BE2C (cell line): ENCODE data around the gene RTF2.

ENCODE experiments used
- DNase-seq: peaks from one replicate; pipeline ENCODE4 v3.0.0-alpha.2; 2020
- H3K27me3 ChIP-seq: fragments of 250-450 bp; sonication (Bioruptor Pico); 2 replicates; pipeline ENCODE4 v1.5.1; 2020; ENCODE audit warnings: mild to moderate bottlenecking
- H3K36me3 ChIP-seq: fragments of 250-450 bp; sonication (Bioruptor Pico); 2 replicates; pipeline ENCODE4 v1.5.1; 2020; ENCODE audit warnings: mild to moderate bottlenecking
- H3K4me1 ChIP-seq: fragments of 250-450 bp; sonication (Bioruptor Pico); 2 replicates; pipeline ENCODE4 v1.5.1; 2020
- H3K4me3 ChIP-seq: 2 replicates; pipeline ENCODE4 v1.5.1; 2011; ENCODE audit warnings: low read depth, low read length
- H3K9me3 ChIP-seq: fragments of 250-450 bp; sonication (Bioruptor Pico); 2 replicates; pipeline ENCODE4 v1.5.1; 2020
- TF ChIP-seq, protein P1 (sequence below): IDR thresholded peaks from 2 replicates; pipeline ENCODE4 v1.5.1; 2012; ENCODE audit warnings: mild to moderate bottlenecking, low read depth, low read length

The RTF2 gene

DNA sequence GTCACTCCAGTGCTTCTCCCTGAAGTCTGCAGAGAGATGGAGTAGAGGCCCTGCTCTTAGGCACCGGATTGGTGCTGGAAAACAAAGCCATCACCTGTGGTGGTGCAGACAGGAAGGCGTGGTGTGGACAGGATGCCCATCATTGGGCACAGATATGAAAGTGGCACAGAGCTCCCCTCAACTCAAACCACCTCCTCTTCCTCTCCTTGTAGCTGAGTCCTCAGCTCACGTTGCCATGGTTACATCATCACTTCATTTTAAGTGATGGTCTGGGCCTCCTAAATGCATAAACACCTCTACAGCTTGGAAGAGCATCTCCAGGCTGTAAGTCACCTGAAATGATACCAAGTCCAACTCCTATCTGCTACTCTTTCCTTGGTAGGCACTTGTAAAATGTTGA is 8.0 kb upstream of the RTF2 start:
- TF ChIP-seq, protein P1, sequence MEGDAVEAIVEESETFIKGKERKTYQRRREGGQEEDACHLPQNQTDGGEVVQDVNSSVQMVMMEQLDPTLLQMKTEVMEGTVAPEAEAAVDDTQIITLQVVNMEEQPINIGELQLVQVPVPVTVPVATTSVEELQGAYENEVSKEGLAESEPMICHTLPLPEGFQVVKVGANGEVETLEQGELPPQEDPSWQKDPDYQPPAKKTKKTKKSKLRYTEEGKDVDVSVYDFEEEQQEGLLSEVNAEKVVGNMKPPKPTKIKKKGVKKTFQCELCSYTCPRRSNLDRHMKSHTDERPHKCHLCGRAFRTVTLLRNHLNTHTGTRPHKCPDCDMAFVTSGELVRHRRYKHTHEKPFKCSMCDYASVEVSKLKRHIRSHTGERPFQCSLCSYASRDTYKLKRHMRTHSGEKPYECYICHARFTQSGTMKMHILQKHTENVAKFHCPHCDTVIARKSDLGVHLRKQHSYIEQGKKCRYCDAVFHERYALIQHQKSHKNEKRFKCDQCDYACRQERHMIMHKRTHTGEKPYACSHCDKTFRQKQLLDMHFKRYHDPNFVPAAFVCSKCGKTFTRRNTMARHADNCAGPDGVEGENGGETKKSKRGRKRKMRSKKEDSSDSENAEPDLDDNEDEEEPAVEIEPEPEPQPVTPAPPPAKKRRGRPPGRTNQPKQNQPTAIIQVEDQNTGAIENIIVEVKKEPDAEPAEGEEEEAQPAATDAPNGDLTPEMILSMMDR, result no peak
- Histone ChIP-seq H3K9me3 (no peaks in the 10 kb centered on the region), H3K4me1 (no peaks in the 10 kb centered on the region), H3K36me3 (no peaks in the 10 kb centered on the region), H3K27me3 (peaks cover 9% of the 10 kb centered on the region), H3K4me3 (no peak overlapping the region)
- no peak for DNase-seq

DNA sequence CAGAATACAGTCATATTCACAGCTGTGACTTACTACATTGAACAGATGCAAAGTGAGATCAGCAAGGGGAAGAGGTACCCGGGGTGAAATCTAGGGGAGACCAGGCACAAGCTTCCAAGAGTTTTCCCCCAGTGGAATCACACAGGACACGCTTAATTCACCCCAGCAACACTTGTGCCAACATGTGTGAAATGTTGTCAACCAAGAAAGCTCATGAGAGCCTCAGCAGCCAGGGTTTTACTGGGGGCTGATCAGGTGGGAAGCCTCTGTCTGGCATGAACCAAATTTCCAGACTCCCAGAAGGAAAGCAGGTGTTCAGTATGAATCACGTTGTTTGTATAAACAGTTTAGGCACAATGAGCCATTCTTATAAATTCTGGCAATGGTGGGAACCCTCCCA is 6.9 kb upstream of the RTF2 start:
- Histone ChIP-seq H3K27me3 (peaks cover 9% of the 10 kb centered on the region), H3K36me3 (no peaks in the 10 kb centered on the region), H3K9me3 (no peaks in the 10 kb centered on the region), H3K4me3 (no peak overlapping the region), H3K4me1 (no peaks in the 10 kb centered on the region)
- DNase-seq, result no peak
- TF ChIP-seq, protein P1, result no peak

DNA sequence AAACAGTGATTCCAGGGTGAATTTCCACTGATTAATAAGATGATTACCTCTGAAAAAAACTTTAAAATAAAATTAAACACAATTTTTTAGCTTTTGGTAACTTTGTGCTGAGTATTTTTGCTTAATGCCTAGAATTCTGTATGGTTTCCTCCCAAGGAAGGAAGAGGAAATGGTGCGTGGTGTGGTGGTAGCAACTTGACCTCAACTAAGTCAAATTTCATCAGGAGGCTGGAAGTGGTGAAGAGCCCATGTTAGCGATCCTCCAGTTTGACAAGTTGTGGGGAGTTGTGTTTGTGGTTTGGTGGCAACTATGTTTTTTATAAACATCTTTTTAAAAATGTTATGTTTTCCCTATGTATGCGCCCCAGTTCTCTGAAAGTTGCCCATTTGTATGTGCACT is 5.0 kb upstream of the RTF2 start:
- no peak for DNase-seq
- Histone ChIP-seq H3K4me3 (no peak overlapping the region), H3K9me3 (no peaks in the 10 kb centered on the region), H3K27me3 (peaks cover 8% of the 10 kb centered on the region), H3K4me1 (no peaks in the 10 kb centered on the region), H3K36me3 (no peaks in the 10 kb centered on the region)
- TF ChIP-seq, protein P1, result no peak

DNA sequence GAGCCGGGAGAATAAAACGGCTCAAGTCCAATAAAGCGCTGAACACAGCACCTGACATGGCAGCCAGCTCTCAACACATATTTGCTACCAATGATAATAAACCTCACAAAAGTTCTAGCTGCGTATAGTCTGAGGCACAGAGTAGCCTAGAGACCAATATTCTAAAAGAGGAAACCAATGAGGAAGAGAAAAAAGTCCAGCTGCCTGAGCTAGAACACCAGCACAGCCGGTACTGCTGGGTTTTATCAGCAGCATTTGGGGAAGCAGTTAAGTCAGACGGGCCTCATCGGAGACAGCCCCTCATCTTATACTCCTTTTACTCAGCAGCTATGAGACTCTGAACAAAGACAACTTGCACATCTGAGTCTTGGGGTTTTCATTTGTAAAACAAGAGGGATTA is 2.4 kb upstream of the RTF2 start:
- Histone ChIP-seq H3K4me1 (no peaks in the 10 kb centered on the region), H3K36me3 (no peaks in the 10 kb centered on the region), H3K9me3 (no peaks in the 10 kb centered on the region), H3K27me3 (peaks cover 5% of the 10 kb centered on the region; the same call in 1 of the 2 replicates), H3K4me3 (no peak overlapping the region)
- TF ChIP-seq, protein P1, result no peak
- no peak for DNase-seq

DNA sequence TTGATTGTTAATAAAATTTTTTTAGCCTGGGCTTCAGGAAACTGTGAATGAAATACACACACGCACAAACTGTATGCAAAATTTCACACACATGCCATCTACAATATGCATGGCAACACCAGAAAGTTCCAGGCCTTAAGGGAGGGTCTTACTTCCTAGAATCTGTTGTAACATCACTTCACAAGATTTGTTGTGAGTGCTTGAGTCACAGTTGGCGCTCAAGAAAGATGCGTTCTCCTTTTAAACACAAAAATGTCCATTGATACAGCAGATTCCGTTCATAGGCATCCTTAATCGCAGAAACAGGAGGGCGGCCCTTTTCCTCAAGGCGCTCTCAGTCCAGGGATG is 485 bp upstream of the RTF2 start:
- H3K4me1 ChIP-seq, result no peaks in the 10 kb centered on the region
- H3K36me3 ChIP-seq, result peaks cover 2% of the 10 kb centered on the region; the same call in 1 of the 2 replicates
- DNase-seq, result no peak
- H3K9me3 ChIP-seq, result no peaks in the 10 kb centered on the region
- H3K4me3 ChIP-seq, result peak overlapping the region; percentile 94
- TF ChIP-seq, protein P1, result no peak
- peaks cover 5% of the 10 kb centered on the region; the same call in 1 of the 2 replicates for H3K27me3 ChIP-seq

DNA sequence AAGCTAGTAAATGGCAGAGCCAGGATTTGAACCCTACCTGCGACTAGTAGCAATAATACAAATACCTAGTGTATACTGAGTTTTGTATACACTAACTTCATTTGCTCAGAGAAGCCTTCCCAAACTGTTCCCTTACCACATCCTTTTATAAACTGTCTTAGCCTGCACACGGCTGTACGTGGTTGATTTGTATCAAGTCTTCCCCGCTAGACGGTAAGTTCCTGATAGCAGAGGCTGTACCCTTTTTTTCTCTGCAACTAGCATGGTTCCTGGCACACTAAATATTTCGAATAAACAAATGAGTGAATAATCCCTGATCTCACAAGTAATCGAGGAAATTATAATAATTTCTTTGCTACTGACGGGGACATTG is 636 bp downstream of the RTF2 start:
- H3K4me3 ChIP-seq, result peak overlapping the region; percentile 94
- no peaks in the 10 kb centered on the region for H3K4me1 ChIP-seq
- DNase-seq, result no peak
- TF ChIP-seq, protein P1, result no peak
- no peaks in the 10 kb centered on the region for H3K27me3 ChIP-seq
- peaks cover 13% of the 10 kb centered on the region; the same call in 1 of the 2 replicates for H3K36me3 ChIP-seq
- no peaks in the 10 kb centered on the region for H3K9me3 ChIP-seq
